IMR-90 (cell line): Measurements from ENCODE around the gene RFX3. TPM values are rescaled to one million over a fixed set of nuclear protein-coding genes. Genes with fewer than 3 reads are reported as not detected.

Source experiments
- ATAC-seq: fragments of 200-7000 bp; cut with Tn5 transposase; 2 replicates; pipeline ENCODE4 v1.9.1; 2020; ENCODE audit warnings: low read depth, mild to moderate bottlenecking, moderate library complexity
- BruUV-seq: library from RNA; stranded (reverse); fragments of 400-500 nt; replicated peaks from 2 replicates; lab custom pipeline; 2021; lab: Mats Ljungman, UMichigan
- CTCF ChIA-PET: fragments of 300-600 bp; formaldehyde crosslinking; extraction: SDS; loops from one replicate; lab custom pipeline; 2021; ENCODE audit warnings: antibody characterized with exemption; lab: Yijun Ruan, JAX
- POLR2A ChIA-PET: fragments of 300-600 bp; sonication (Branson Sonifier 250); formaldehyde crosslinking; loops from one replicate; lab custom pipeline; 2022; ENCODE audit warnings: antibody characterized with exemption; ENCODE audit not compliant: unreplicated experiment; lab: Charles Lee
- DNase-seq: peaks from one replicate; pipeline ENCODE4 v3.0.0; 2013
- H2AFZ ChIP-seq: replicated peaks from 2 replicates; pipeline ENCODE3; 2013; ENCODE audit warnings: low read length, mild to moderate bottlenecking; ENCODE audit not compliant: poor library complexity
- H2AK5ac ChIP-seq: 2 replicates; pipeline ENCODE4 v1.6.1; 2013; ENCODE audit warnings: low read depth, low read length, inconsistent platforms
- H2AK9ac ChIP-seq: replicated peaks from 2 replicates; pipeline ENCODE3; 2013; ENCODE audit warnings: mild to moderate bottlenecking, low read depth, low read length, moderate library complexity; ENCODE audit not compliant: poor library complexity
- H2BK120ac ChIP-seq: 2 replicates; pipeline ENCODE4 v1.6.1; 2013; ENCODE audit warnings: low read depth, low read length, inconsistent platforms
- H2BK15ac ChIP-seq: 3 replicates; pipeline ENCODE4 v1.6.1; 2013; ENCODE audit warnings: low read depth, low read length, inconsistent platforms
- H2BK20ac ChIP-seq: 2 replicates; pipeline ENCODE4 v1.6.1; 2013; ENCODE audit warnings: low read depth, mild to moderate bottlenecking, inconsistent platforms, low read length, moderate library complexity
- H2BK5ac ChIP-seq: 2 replicates; pipeline ENCODE4 v1.6.1; 2013; ENCODE audit warnings: mild to moderate bottlenecking, low read depth, low read length, inconsistent platforms; ENCODE audit not compliant: poor library complexity, severe bottlenecking
- H3K14ac ChIP-seq: replicated peaks from 2 replicates; pipeline ENCODE4 v1.6.1; 2013; ENCODE audit warnings: low read depth, low read length, inconsistent platforms
- H3K18ac ChIP-seq: 2 replicates; pipeline ENCODE4 v1.6.1; 2013; ENCODE audit warnings: low read depth, low read length, control low read depth
- H3K23ac ChIP-seq: 2 replicates; pipeline ENCODE4 v1.6.1; 2013; ENCODE audit warnings: low read depth, low read length, inconsistent platforms
- H3K27ac ChIP-seq: 2 replicates; pipeline ENCODE4 v1.5.1; 2013; ENCODE audit warnings: mild to moderate bottlenecking, control low read depth, low read length; ENCODE audit not compliant: insufficient read depth
- H3K27me3 ChIP-seq: 2 replicates; pipeline ENCODE4 v1.6.1; 2013; ENCODE audit warnings: low read length; ENCODE audit not compliant: control insufficient read depth, insufficient read depth
- H3K36me3 ChIP-seq: 2 replicates; pipeline ENCODE4 v1.6.1; 2013; ENCODE audit warnings: low read length, mixed read lengths; ENCODE audit not compliant: control insufficient read depth, insufficient read depth
- H3K4ac ChIP-seq: 2 replicates; pipeline ENCODE4 v1.6.1; 2013; ENCODE audit warnings: low read depth, low read length, inconsistent platforms
- H3K4me1 ChIP-seq: 2 replicates; pipeline ENCODE4 v1.6.1; 2013; ENCODE audit warnings: low read length, mixed read lengths; ENCODE audit not compliant: control insufficient read depth, insufficient read depth
- H3K4me2 ChIP-seq: 2 replicates; pipeline ENCODE4 v1.6.1; 2013; ENCODE audit warnings: low read depth, mild to moderate bottlenecking, control low read depth, low read length, moderate library complexity
- H3K4me3 ChIP-seq: 2 replicates; pipeline ENCODE4 v1.5.1; 2013; ENCODE audit warnings: low read depth, mild to moderate bottlenecking, control low read depth, low read length, moderate library complexity; ENCODE audit not compliant: insufficient read depth
- H3K56ac ChIP-seq: 2 replicates; pipeline ENCODE4 v1.6.1; 2013; ENCODE audit warnings: low read length, inconsistent platforms; ENCODE audit not compliant: insufficient read depth; ENCODE audit errors: extremely low read depth
- H3K79me1 ChIP-seq, 2 experiments: 2 replicates each; pipeline ENCODE4 v1.6.1; 2013; ENCODE audit warnings: low read length in 2 of 2, inconsistent platforms in 1 of 2, low read depth in 1 of 2
- H3K9ac ChIP-seq: 2 replicates; pipeline ENCODE4 v1.6.1; 2013; ENCODE audit warnings: low read depth, low read length, control low read depth
- H3K9me1 ChIP-seq: 2 replicates; pipeline ENCODE4 v1.6.1; 2013; ENCODE audit warnings: low read length, inconsistent platforms; ENCODE audit not compliant: insufficient read depth
- H3K9me3 ChIP-seq: 2 replicates; pipeline ENCODE4 v1.6.1; 2013; ENCODE audit warnings: low read length; ENCODE audit not compliant: control insufficient read depth, insufficient read depth
- H4K20me1 ChIP-seq: 2 replicates; pipeline ENCODE4 v1.6.1; 2013; ENCODE audit warnings: low read length, inconsistent platforms; ENCODE audit not compliant: insufficient read depth
- H4K5ac ChIP-seq: 2 replicates; pipeline ENCODE4 v1.6.1; 2013; ENCODE audit warnings: mild to moderate bottlenecking, low read depth, low read length, control low read depth
- H4K8ac ChIP-seq, 2 experiments: 2 replicates each; pipeline ENCODE4 v1.6.1; 2013; ENCODE audit warnings: low read depth in 2 of 2, low read length in 2 of 2, control low read depth in 1 of 2, inconsistent platforms in 1 of 2
- H4K91ac ChIP-seq: 2 replicates; pipeline ENCODE4 v1.6.1; 2013; ENCODE audit warnings: low read depth, low read length, inconsistent platforms; ENCODE audit not compliant: insufficient read depth
- BHLHE40 ChIP-seq: fragments of 150-350 bp; IDR thresholded peaks from 2 replicates; pipeline ENCODE4 v1.6.1; 2016; ENCODE audit warnings: mild to moderate bottlenecking, low read depth, low read length
- CEBPB ChIP-seq: IDR thresholded peaks from 2 replicates; pipeline ENCODE4 v1.6.1; 2012; ENCODE audit warnings: low read depth, low read length, improper control_type of control experiment
- CTCF ChIP-seq: conservative IDR thresholded peaks from 2 replicates; pipeline ENCODE4 v1.5.1; 2012; ENCODE audit warnings: mild to moderate bottlenecking, low read depth, low read length, improper control_type of control experiment
- ELK1 ChIP-seq: fragments of 150-350 bp; IDR thresholded peaks from 2 replicates; pipeline ENCODE4 v1.6.1; 2016; ENCODE audit warnings: low read depth, mild to moderate bottlenecking, low read length, moderate library complexity, borderline replicate concordance
- FOS ChIP-seq: fragments of 150-350 bp; IDR thresholded peaks from 2 replicates; pipeline ENCODE4 v1.6.1; 2016; ENCODE audit warnings: low read depth, low read length
- MAFK ChIP-seq: IDR thresholded peaks from 2 replicates; pipeline ENCODE4 v1.6.1; 2012; ENCODE audit warnings: low read depth, low read length, improper control_type of control experiment
- MAZ ChIP-seq: IDR thresholded peaks from 2 replicates; pipeline ENCODE4 v1.6.1; 2012; ENCODE audit warnings: low read depth, mild to moderate bottlenecking, low read length, improper control_type of control experiment, moderate library complexity, borderline replicate concordance
- MXI1 ChIP-seq: IDR thresholded peaks from 2 replicates; pipeline ENCODE4 v1.6.1; 2012; ENCODE audit warnings: low read depth, mild to moderate bottlenecking, low read length, moderate library complexity, borderline replicate concordance
- NFE2L2 ChIP-seq: fragments of 150-350 bp; IDR thresholded peaks from 2 replicates; pipeline ENCODE4 v1.6.1; 2016; ENCODE audit warnings: low read depth, mild to moderate bottlenecking, low read length
- POLR2A ChIP-seq: IDR thresholded peaks from 2 replicates; pipeline ENCODE4 v1.6.1; 2012; ENCODE audit warnings: mild to moderate bottlenecking, low read depth, low read length
- RAD21 ChIP-seq: IDR thresholded peaks from 2 replicates; pipeline ENCODE4 v1.6.1; 2012; ENCODE audit warnings: low read length, improper control_type of control experiment
- RCOR1 ChIP-seq: IDR thresholded peaks from 2 replicates; pipeline ENCODE4 v1.6.1; 2012; ENCODE audit warnings: mild to moderate bottlenecking, low read length, improper control_type of control experiment; ENCODE audit not compliant: insufficient replicate concordance
- RFX5 ChIP-seq: IDR thresholded peaks from 2 replicates; pipeline ENCODE4 v1.8.0; 2012; ENCODE audit warnings: low read depth, mild to moderate bottlenecking, low read length, moderate library complexity
- SMC3 ChIP-seq: fragments of 150-350 bp; IDR thresholded peaks from 2 replicates; pipeline ENCODE4 v1.6.1; 2016; ENCODE audit warnings: low read depth, mild to moderate bottlenecking, antibody characterized with exemption, low read length, moderate library complexity
- USF2 ChIP-seq: fragments of 150-350 bp; IDR thresholded peaks from 2 replicates; pipeline ENCODE4 v1.6.1; 2017; ENCODE audit warnings: mild to moderate bottlenecking, antibody characterized with exemption, low read length, low read depth
- dilution Hi-C: fragments of 300-500 bp; cut with HindIII; formaldehyde crosslinking; loops from one replicate; pipeline ENCODE4 v1.14.3; 2018; ENCODE audit warnings: low sequenced_read_pairs; ENCODE audit not compliant: unreplicated experiment
- in situ Hi-C: fragments of 300-500 bp; cut with MboI; formaldehyde crosslinking; loops from 3 replicates; pipeline ENCODE4 v1.14.3; 2019; ENCODE audit warnings: low sequenced_read_pairs, inconsistent platforms, mixed read lengths
- intact Hi-C: fragments of 100-400 bp; cut with micrococcal nuclease; formaldehyde crosslinking; loops from 2 replicates; pipeline ENCODE4 v1.10.0; 2022
- polyA plus RNA-seq, 3 experiments: library from polyadenylated mRNA; depleted of rRNA; stranded (reverse); fragments of >200 nt; gene quantifications; 2 replicates each; pipeline ENCODE4 v1.2.3, GENCODE V29; 2012; ENCODE audit warnings: low replicate concordance in 1 of 3
- total RNA-seq: library from RNA; depleted of rRNA; stranded (reverse); fragments of >200 nt; gene quantifications from 2 replicates; pipeline ENCODE4 v1.2.3, GENCODE V29; 2012

Gene RFX3
- total and polyA plus RNA-seq, 2 of the 4 experiments (the other 2 are of a cell fraction): 1.7 to 2.7 TPM

- ChIA-PET POLR2A (no interaction called here), CTCF (no interaction called here)
- in situ Hi-C loops (no loop called here), dilution Hi-C loops (no loop called here), intact Hi-C loops (no loop called here)
- H3K9ac ChIP-seq: no peak overlapping the region
- no peak overlapping the region for H3K4ac ChIP-seq
- no peak overlapping the region for H3K27ac ChIP-seq
- no peak overlapping the region for H4K91ac ChIP-seq
- no peak overlapping the region for H3K18ac ChIP-seq
- no peak for DNase-seq
- no peak overlapping the region for H2AK5ac ChIP-seq
- no peak for ATAC-seq
- H3K23ac ChIP-seq: no peak overlapping the region
- no peak overlapping the region for H2AFZ ChIP-seq
- H3K9me1 ChIP-seq: no peaks in the 10 kb centered on the region
- no peaks in the 10 kb centered on the region for H4K20me1 ChIP-seq
- H2BK15ac ChIP-seq: no peak overlapping the region
- H3K79me1 ChIP-seq: no peaks in the 10 kb centered on the region; a peak in 1 of 4 replicates
- H3K56ac ChIP-seq: no peak overlapping the region
- H3K27me3 ChIP-seq: no peaks in the 10 kb centered on the region
- H4K8ac ChIP-seq: no peak overlapping the region; a peak in 1 of 4 replicates
- TF ChIP-seq POLR2A: no peak
- TF ChIP-seq MAFK: no peak
- no peak for TF ChIP-seq MXI1
- no peak for TF ChIP-seq SMC3
- no peak for TF ChIP-seq RFX5
- TF ChIP-seq FOS: no peak
- no peak for TF ChIP-seq USF2
- TF ChIP-seq CTCF: no peak
- TF ChIP-seq RAD21: no peak
- TF ChIP-seq RCOR1: no peak
- no peak for TF ChIP-seq CEBPB
- TF ChIP-seq BHLHE40: no peak
- TF ChIP-seq ELK1: no peak
- no peak for TF ChIP-seq MAZ
- TF ChIP-seq NFE2L2: no peak
- no peak overlapping the region for H2BK120ac ChIP-seq
- no peak overlapping the region for H3K4me3 ChIP-seq
- no peaks in the 10 kb centered on the region for H3K9me3 ChIP-seq
- no peak overlapping the region for H4K5ac ChIP-seq
- no peaks in the 10 kb centered on the region for H3K4me1 ChIP-seq
- no peak overlapping the region for H2AK9ac ChIP-seq
- H2BK20ac ChIP-seq: no peak overlapping the region
- BruUV-seq: no TSS peak
- H3K4me2 ChIP-seq: no peak overlapping the region
- H2BK5ac ChIP-seq: no peak overlapping the region
- H3K36me3 ChIP-seq: no peaks in the 10 kb centered on the region
- H3K14ac ChIP-seq: no peak overlapping the region
These were observed 155.1 kb downstream of the RFX3 start for GRCh38 chr9:3370715-3371114.
